Testis (tissue), 3 donors: ENCODE measurements around the gene STK33. TPM values are rescaled to one million over a fixed set of nuclear protein-coding genes. Genes with fewer than 3 reads are reported as not detected.

ENCODE experiments used
- DNase-seq: peaks from one replicate; pipeline ENCODE4 v3.0.0-alpha.2; 2019
- H3K27ac ChIP-seq, 2 donors: fragments of 200-600 bp; sonication (generic); one replicate each; pipeline ENCODE4 v1.5.1; 2019
- H3K27me3 ChIP-seq: fragments of 200-600 bp; sonication (generic); one replicate; pipeline ENCODE4 v1.5.1; 2019
- H3K36me3 ChIP-seq: fragments of 200-600 bp; sonication (generic); one replicate; pipeline ENCODE4 v1.5.1; 2017; ENCODE audit warnings: low read depth; ENCODE audit errors: missing control alignments
- H3K4me1 ChIP-seq: fragments of 200-600 bp; sonication (generic); one replicate; pipeline ENCODE4 v1.5.1; 2019
- H3K4me3 ChIP-seq, 2 donors: fragments of 200-600 bp; sonication (generic); one replicate each; pipeline ENCODE4 v1.5.1; 2017 to 2019
- H3K9me3 ChIP-seq: fragments of 200-600 bp; sonication (generic); one replicate; pipeline ENCODE4 v1.5.1; 2017
- CTCF ChIP-seq, 3 experiments: fragments of 450-650 bp in 2 of 3; fragments of 200-600 bp in 1 of 3; sonication (generic) in 1 of 3; IDR thresholded peaks; one replicate each; pipeline ENCODE4 v1.5.1; 2016 to 2019; ENCODE audit warnings: antibody characterized with exemption in 3 of 3, mild to moderate bottlenecking in 2 of 3, moderate library complexity in 1 of 3
- POLR2A ChIP-seq: fragments of 450-650 bp; IDR thresholded peaks from one replicate; pipeline ENCODE4 v1.6.1; 2017; ENCODE audit warnings: antibody characterized with exemption, mild to moderate bottlenecking, moderate library complexity
- WGBS, 2 donors: methylation state at CpG; one replicate each; pipeline ENCODE4 v1.1.5; 2018; 5-methylcytosine and 5-hydroxymethylcytosine counted together
- intact Hi-C: fragments of 100-400 bp; cut with DNase I; formaldehyde crosslinking; loops from one replicate; pipeline ENCODE4 v1.15.1; 2023; ENCODE audit warnings: low total_unique reads
- polyA plus RNA-seq: library from polyadenylated mRNA; stranded (reverse); fragments of 350-450 nt; fragmentation: Illumina TruSeq; extraction: RNeasy Lipid Tissue Mini Kit (QIAGEN cat#74804); gene quantifications from one replicate; pipeline ENCODE4 v1.2.3, GENCODE V29; 2014; ENCODE audit warnings: low read depth, low replicate concordance; ENCODE audit not compliant: insufficient read depth
- total RNA-seq, 2 donors: library from RNA; depleted of rRNA; stranded (reverse); fragments of >200 nt; gene quantifications; one replicate each; pipeline ENCODE4 v1.2.3, GENCODE V29; 2016

STK33 gene
- total and polyA plus RNA-seq, 3 donors from 2014 or later, result 36.6 to 101 (median 49.9) TPM

GRCh38 chr11:8532475-8532874 is 61.6 kb downstream of the STK33 start:
- H3K4me1 ChIP-seq, result no peaks in the 10 kb centered on the region

GRCh38 chr11:8531982-8532381 is 62.0 kb downstream of the STK33 start:
- H3K9me3 ChIP-seq, result no peaks in the 10 kb centered on the region
- no peaks in the 10 kb centered on the region for H3K36me3 ChIP-seq
- no peaks in the 10 kb centered on the region for H3K27me3 ChIP-seq
- H3K4me3 ChIP-seq, result no peak overlapping the region
- DNase-seq, result no peak
- H3K4me1 ChIP-seq, result no peaks in the 10 kb centered on the region
- WGBS, 2 donors, result 84 to 100% methylated on average over 2 of the region's 2 CpGs
- no peak overlapping the region for H3K27ac ChIP-seq
- TF ChIP-seq POLR2A, result no peak
- TF ChIP-seq CTCF (IDR thresholded peaks at IDR 0.05), result no peak
- intact Hi-C loops, result no loop called here

More at GRCh38 chr11:8532475-8532874, 61.6 kb downstream of the STK33 start:
- Histone ChIP-seq H3K27me3 (no peaks in the 10 kb centered on the region), H3K4me3 (no peak overlapping the region), H3K27ac (no peak overlapping the region), H3K9me3 (no peaks in the 10 kb centered on the region), H3K36me3 (no peaks in the 10 kb centered on the region)
- WGBS, 2 donors, result 56 to 73% methylated on average over 2 of the region's 2 CpGs
- TF ChIP-seq POLR2A (no peak), CTCF (IDR thresholded peaks at IDR 0.05) (no peak)
- DNase-seq, result no peak
- intact Hi-C loops, result no loop called here

GRCh38 chr11:8531312-8531711 is 62.7 kb downstream of the STK33 start:
- no peaks in the 10 kb centered on the region for H3K27me3 ChIP-seq
- no peak for DNase-seq
- H3K9me3 ChIP-seq, result no peaks in the 10 kb centered on the region
- no peaks in the 10 kb centered on the region for H3K4me1 ChIP-seq
- intact Hi-C loops, result no loop called here
- no peaks in the 10 kb centered on the region for H3K36me3 ChIP-seq
- H3K27ac ChIP-seq, result no peak overlapping the region
- TF ChIP-seq CTCF (IDR thresholded peaks at IDR 0.05) (no peak), POLR2A (no peak)
- no peak overlapping the region for H3K4me3 ChIP-seq
- WGBS, 2 donors, result 85 to 94% methylated on average over 4 of the region's 4 CpGs

GRCh38 chr11:8527939-8528338 is 66.1 kb downstream of the STK33 start:
- TF ChIP-seq CTCF (IDR thresholded peaks at IDR 0.05) (no peak), POLR2A (no peak)
- no peaks in the 10 kb centered on the region for H3K4me1 ChIP-seq
- intact Hi-C loops, result no loop called here
- 61 to 67% methylated on average over 3 of the region's 3 CpGs for WGBS, 2 donors
- no peaks in the 10 kb centered on the region for H3K36me3 ChIP-seq
- H3K9me3 ChIP-seq, result no peaks in the 10 kb centered on the region
- no peaks in the 10 kb centered on the region for H3K27me3 ChIP-seq
- DNase-seq, result no peak
- no peak overlapping the region for H3K27ac ChIP-seq
- H3K4me3 ChIP-seq, result no peak overlapping the region

GRCh38 chr11:8523396-8523795 is 70.6 kb downstream of the STK33 start:
- Histone ChIP-seq H3K36me3 (no peaks in the 10 kb centered on the region), H3K4me3 (peak overlapping the region in 1 of 2 donors; percentile 20), H3K9me3 (no peaks in the 10 kb centered on the region), H3K27me3 (no peaks in the 10 kb centered on the region), H3K27ac (no peak overlapping the region), H3K4me1 (no peaks in the 10 kb centered on the region)
- TF ChIP-seq CTCF (IDR thresholded peaks at IDR 0.05) (no peak), POLR2A (no peak)
- no peak for DNase-seq
- WGBS, 2 donors, result 82 to 88% methylated on average over 5 to 27 of the region's 34 CpGs
- intact Hi-C loops, result no loop called here
